Measurements from ENCODE around the gene DKKL1. TPM values are rescaled to one million over a fixed set of nuclear protein-coding genes. Genes with fewer than 3 reads are reported as not detected.
A peak's percentile ranks its signal among the peaks of the same experiment; 100 is the strongest.

DKKL1 gene
- polyA plus RNA-seq, 4 donors = 0.19 to 0.66 TPM; not detected in 2

DNA sequence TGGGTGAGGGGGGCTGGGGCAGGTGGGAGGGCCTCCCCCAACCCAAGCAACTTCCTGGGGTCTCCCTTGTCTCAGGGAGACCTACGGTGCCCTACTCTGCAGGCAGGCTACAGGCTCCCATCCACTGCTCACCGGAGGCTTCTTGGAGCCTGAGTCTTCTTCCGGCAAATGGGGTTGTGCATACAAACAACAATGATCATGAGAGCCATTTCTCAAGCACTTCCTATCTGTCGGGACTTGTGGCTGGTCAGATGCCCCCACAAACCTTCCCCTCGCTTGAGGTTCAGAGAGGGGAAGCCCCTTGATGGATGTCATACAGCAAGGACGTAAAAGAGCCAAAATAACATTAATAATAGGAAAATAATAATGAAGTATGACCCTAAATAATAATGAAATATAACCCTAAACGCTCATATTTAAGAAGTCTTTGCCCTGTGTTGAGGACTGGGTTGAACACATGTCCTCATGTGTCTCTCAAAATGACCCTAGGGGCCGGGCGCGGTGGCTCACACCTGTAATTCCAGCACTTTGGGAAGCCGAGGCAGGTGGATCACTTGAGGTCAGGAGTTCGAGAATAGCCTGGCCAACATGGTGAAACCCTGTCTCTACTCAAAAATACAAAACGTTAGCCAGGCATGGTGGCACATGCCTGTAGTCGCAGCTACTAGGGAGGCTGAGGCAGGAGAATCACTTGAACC, 27.7 kb upstream of the DKKL1 start:
- peaks cover 0 to 4% (median 0%) of the 10 kb centered on the region in 3 donors for H3K36me3 ChIP-seq (ENCODE audit: control insufficient read depth in 3 of 3, insufficient read depth in 2 of 3, low read depth in 1 of 3, low read length in 3 of 3)
- FAIRE-seq (no peak), DNase-seq (no peak)
- H3K4me1 ChIP-seq (ENCODE audit: control insufficient read depth in 3 of 3, insufficient read depth in 2 of 3, low read depth in 1 of 3, low read length in 2 of 3) = peaks cover 0 to 12% (median 7%) of the 10 kb centered on the region in 3 donors
- peak overlapping the region in 2 of 3 donors; percentile 69 to 85 for H3K27ac ChIP-seq (ENCODE audit: low read depth in 1 of 3, low read length in 2 of 3)
- H3K9me3 ChIP-seq (ENCODE audit: control insufficient read depth in 2 of 2, insufficient read depth in 1 of 2, low read depth in 1 of 2, low read length in 1 of 2) = no peaks in the 10 kb centered on the region
- WGBS, 3 donors = 75 to 85% (median 77%) methylated on average over 14 of the region's 14 CpGs
- H3K4me3 ChIP-seq (ENCODE audit: low read depth in 1 of 3, low read length in 3 of 3) = peak overlapping the region in 2 of 3 donors; percentile 38 to 46
- H3K27me3 ChIP-seq (ENCODE audit: control insufficient read depth in 3 of 3, insufficient read depth in 3 of 3, low read length in 3 of 3) = peaks cover 0 to 37% (median 0%) of the 10 kb centered on the region in 3 donors

DNA sequence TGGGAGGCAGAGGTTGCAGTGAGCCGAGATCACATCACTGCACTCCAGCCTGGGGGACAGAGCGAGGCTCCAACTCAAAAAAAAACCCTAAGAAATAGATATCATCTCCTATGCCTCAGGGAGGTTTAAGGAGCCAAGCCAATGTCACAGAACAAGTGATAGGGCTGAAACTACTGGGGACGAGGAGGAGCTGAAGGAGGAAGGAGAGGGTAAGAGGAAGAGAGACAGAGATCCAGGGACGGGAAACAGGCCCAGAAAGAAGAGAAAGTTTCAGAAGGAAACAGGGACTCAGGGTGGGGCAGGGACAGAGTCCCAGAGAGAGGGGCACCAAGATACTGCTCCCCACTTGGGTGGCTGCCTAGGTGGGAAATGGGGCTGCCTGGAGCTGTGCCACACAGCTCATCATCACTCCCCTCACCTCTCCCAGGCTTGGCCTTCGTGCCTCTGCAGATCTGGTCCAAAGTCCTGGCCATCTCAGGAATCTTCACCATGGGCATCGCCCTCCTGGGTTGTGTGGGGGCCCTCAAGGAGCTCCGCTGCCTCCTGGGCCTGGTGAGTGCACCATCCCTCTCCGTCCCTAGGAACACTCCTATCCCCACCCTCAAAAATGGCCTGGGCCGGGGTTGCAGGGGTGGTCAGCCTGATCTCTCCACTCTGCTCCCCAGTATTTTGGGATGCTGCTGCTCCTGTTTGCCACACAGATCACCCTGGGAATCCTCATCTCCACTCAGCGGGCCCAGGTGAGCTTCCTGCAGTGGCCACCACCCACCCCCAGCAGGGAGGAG, 27.0 kb upstream of the DKKL1 start:
- DNase-seq = no peak
- peaks cover 0 to 14% (median 7%) of the 10 kb centered on the region in 3 donors for H3K4me1 ChIP-seq (ENCODE audit: control insufficient read depth in 3 of 3, insufficient read depth in 2 of 3, low read depth in 1 of 3, low read length in 2 of 3)
- WGBS, 3 donors = 83 to 84% (median 84%) methylated on average over 9 to 10 of the region's 10 CpGs

DNA sequence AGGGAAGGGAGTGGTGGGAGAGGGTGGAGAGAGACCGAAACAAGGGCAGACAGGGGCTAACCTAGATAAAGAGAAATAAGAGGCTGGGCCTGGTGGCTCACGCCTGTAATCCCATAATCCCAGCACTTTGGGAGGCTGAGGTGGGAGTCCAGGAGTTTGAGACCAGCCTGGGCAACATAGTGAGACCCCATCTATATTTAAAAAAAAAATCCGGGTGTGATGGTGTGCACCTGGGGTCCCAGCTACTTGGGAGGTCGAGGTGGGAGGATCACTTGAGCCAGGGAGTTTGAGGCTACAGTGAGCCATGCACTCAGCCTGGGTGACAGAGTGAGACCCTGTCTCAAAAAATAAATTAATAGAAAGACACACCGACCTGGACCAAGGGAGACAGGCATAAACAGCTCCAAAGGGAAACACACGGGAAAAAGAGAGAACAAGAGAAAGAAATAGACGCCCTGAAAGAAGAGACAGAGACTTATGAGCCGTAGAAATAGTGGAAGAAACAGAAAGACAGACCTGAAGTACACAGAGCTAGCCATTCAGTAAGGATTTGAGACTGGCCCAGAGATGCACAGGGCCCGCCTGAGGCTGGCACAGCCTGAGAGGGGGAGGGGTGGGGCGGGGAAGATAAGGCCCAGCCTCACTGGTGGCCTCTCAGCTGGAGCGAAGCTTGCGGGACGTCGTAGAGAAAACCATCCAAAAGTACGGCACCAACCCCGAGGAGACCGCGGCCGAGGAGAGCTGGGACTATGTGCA, 26.2 kb upstream of the DKKL1 start:
- H3K27me3 ChIP-seq (ENCODE audit: control insufficient read depth in 3 of 3, insufficient read depth in 3 of 3, low read length in 3 of 3) = peaks cover 0 to 37% (median 0%) of the 10 kb centered on the region in 3 donors
- no peaks in the 10 kb centered on the region for H3K9me3 ChIP-seq (ENCODE audit: control insufficient read depth in 2 of 2, insufficient read depth in 1 of 2, low read depth in 1 of 2, low read length in 1 of 2)
- DNase-seq = no peak
- H3K4me1 ChIP-seq (ENCODE audit: control insufficient read depth in 3 of 3, insufficient read depth in 2 of 3, low read depth in 1 of 3, low read length in 2 of 3) = peaks cover 0 to 14% (median 7%) of the 10 kb centered on the region in 3 donors
- peaks cover 0 to 12% (median 0%) of the 10 kb centered on the region in 3 donors for H3K36me3 ChIP-seq (ENCODE audit: control insufficient read depth in 3 of 3, insufficient read depth in 2 of 3, low read depth in 1 of 3, low read length in 3 of 3)
- FAIRE-seq = no peak
- 44 to 71% (median 62%) methylated on average over 18 to 19 of the region's 19 CpGs for WGBS, 3 donors
- H3K27ac ChIP-seq (ENCODE audit: low read depth in 1 of 3, low read length in 2 of 3) = no peak overlapping the region
- no peak overlapping the region for H3K4me3 ChIP-seq (ENCODE audit: low read depth in 1 of 3, low read length in 3 of 3)

More for the DNA sequence above, 27.0 kb upstream of the DKKL1 start:
- no peak for FAIRE-seq
- H3K27me3 ChIP-seq (ENCODE audit: control insufficient read depth in 3 of 3, insufficient read depth in 3 of 3, low read length in 3 of 3) = peaks cover 0 to 37% (median 0%) of the 10 kb centered on the region in 3 donors
- no peak overlapping the region for H3K4me3 ChIP-seq (ENCODE audit: low read depth in 1 of 3, low read length in 3 of 3)
- no peak overlapping the region for H3K27ac ChIP-seq (ENCODE audit: low read depth in 1 of 3, low read length in 2 of 3)
- peaks cover 0 to 10% (median 0%) of the 10 kb centered on the region in 3 donors for H3K36me3 ChIP-seq (ENCODE audit: control insufficient read depth in 3 of 3, insufficient read depth in 2 of 3, low read depth in 1 of 3, low read length in 3 of 3)
- no peaks in the 10 kb centered on the region for H3K9me3 ChIP-seq (ENCODE audit: control insufficient read depth in 2 of 2, insufficient read depth in 1 of 2, low read depth in 1 of 2, low read length in 1 of 2)

DNA sequence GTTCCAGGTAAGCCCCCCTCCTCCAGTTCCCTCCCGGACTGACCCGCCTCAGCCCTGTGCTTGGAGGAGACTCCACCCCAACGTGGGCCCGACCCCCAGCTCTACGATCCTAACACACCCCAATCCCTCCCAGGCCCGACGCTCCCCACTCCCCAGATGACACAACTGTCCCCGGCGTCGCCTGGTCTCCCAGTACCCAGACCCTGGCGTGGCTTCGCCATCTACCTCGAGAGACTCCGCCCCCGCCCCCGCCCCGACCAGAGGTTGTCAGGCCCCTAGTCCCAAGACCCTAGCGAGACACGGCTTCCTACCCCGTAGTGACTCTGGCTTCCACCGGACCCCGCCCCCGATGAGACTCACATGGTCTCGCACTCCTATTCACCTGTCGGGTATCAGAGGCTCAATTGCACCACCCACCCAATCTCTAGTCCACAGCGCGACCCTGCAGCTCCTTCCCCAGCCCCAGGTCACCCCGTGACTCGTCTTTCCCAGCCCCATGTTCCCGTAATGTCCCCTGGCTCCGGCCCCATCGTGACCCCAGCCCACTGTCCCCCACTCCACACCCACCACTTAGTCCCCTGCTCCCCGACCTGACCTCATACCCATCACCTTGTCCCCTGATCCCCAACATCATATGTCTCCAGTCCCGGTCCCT, 25.5 kb upstream of the DKKL1 start:
- peaks cover 0 to 14% (median 7%) of the 10 kb centered on the region in 3 donors for H3K4me1 ChIP-seq (ENCODE audit: control insufficient read depth in 3 of 3, insufficient read depth in 2 of 3, low read depth in 1 of 3, low read length in 2 of 3)
- peaks cover 0 to 37% (median 0%) of the 10 kb centered on the region in 3 donors for H3K27me3 ChIP-seq (ENCODE audit: control insufficient read depth in 3 of 3, insufficient read depth in 3 of 3, low read length in 3 of 3)
- WGBS, 3 donors = 16 to 37% (median 36%) methylated on average over 32 to 34 of the region's 34 CpGs
- DNase-seq (no peak), FAIRE-seq (no peak)
- no peak overlapping the region for H3K27ac ChIP-seq (ENCODE audit: low read depth in 1 of 3, low read length in 2 of 3)
- no peaks in the 10 kb centered on the region for H3K9me3 ChIP-seq (ENCODE audit: control insufficient read depth in 2 of 2, insufficient read depth in 1 of 2, low read depth in 1 of 2, low read length in 1 of 2)
- peaks cover 0 to 15% (median 2%) of the 10 kb centered on the region in 3 donors for H3K36me3 ChIP-seq (ENCODE audit: control insufficient read depth in 3 of 3, insufficient read depth in 2 of 3, low read depth in 1 of 3, low read length in 3 of 3)
- H3K4me3 ChIP-seq (ENCODE audit: low read depth in 1 of 3, low read length in 3 of 3) = no peak overlapping the region

DNA sequence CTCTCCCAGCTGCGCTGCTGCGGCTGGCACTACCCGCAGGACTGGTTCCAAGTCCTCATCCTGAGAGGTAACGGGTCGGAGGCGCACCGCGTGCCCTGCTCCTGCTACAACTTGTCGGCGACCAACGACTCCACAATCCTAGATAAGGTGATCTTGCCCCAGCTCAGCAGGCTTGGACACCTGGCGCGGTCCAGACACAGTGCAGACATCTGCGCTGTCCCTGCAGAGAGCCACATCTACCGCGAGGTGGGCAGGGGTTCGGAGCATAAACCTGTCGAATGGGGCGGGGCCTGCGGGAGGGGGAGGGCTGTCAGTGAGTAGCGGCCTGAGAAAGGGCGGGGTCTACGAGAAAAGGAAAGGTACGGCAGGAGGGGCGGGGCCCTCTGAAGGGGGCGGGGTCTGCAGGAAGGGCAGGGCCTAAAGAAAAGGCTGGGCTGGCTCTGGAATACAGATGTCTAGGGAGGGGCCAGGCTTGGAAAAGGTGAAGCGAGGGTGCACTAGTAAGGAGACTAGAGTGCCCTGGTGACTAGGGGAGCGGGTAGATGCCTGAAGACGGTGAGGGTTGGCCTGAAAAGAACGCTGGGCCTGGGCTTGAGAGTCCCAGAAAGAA, 24.9 kb upstream of the DKKL1 start:
- peaks cover 0 to 35% (median 0%) of the 10 kb centered on the region in 3 donors for H3K27me3 ChIP-seq (ENCODE audit: control insufficient read depth in 3 of 3, insufficient read depth in 3 of 3, low read length in 3 of 3)
- DNase-seq (peak; percentile 64 to 86), FAIRE-seq (no peak)
- H3K27ac ChIP-seq (ENCODE audit: low read depth in 1 of 3, low read length in 2 of 3) = peak overlapping the region in 1 of 3 donors; percentile 32
- peaks cover 0 to 14% (median 7%) of the 10 kb centered on the region in 3 donors for H3K4me1 ChIP-seq (ENCODE audit: control insufficient read depth in 3 of 3, insufficient read depth in 2 of 3, low read depth in 1 of 3, low read length in 2 of 3)
- 7 to 40% (median 38%) methylated on average over 28 to 30 of the region's 30 CpGs for WGBS, 3 donors
- H3K4me3 ChIP-seq (ENCODE audit: low read depth in 1 of 3, low read length in 3 of 3) = peak overlapping the region in 1 of 3 donors; percentile 17
- H3K9me3 ChIP-seq (ENCODE audit: control insufficient read depth in 2 of 2, insufficient read depth in 1 of 2, low read depth in 1 of 2, low read length in 1 of 2) = no peaks in the 10 kb centered on the region
- H3K36me3 ChIP-seq (ENCODE audit: control insufficient read depth in 3 of 3, insufficient read depth in 2 of 3, low read depth in 1 of 3, low read length in 3 of 3) = peaks cover 0 to 17% (median 2%) of the 10 kb centered on the region in 3 donors

DNA sequence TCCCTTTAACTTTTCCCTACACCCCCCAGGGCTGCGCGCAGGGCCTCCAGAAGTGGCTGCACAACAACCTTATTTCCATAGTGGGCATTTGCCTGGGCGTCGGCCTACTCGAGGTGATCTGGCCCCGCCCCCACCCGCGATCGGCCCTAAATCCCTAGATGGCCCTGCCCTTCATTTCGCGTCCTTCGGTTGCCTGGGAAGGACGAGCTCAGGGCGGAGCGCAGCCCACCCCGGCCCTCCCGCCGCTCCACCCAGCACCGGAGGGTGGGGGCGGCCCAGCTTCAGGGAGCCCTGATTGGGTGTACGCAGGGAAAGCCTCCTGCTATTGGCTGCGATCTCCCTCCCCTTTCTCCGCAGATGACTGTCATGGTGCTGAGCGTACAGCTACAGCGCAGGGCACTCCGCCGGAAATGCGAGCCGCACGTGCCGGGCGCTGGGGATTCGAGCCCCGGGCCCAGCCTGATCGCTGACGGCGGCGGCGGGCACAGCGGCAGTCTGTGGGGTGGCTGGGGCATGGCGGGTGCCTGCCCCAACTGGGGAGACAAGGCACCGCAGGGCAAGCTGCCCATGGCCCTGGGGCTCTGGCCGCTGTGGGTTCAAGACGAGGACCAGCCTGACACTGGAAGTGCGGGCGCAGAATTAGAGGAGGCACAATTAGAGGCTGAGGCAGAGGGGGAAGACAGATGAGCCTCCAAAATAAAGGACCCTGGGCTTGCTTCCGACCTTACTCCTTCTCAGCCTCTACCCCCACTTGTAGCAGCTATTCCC, 24.2 kb upstream of the DKKL1 start:
- H3K9me3 ChIP-seq (ENCODE audit: control insufficient read depth in 2 of 2, insufficient read depth in 1 of 2, low read depth in 1 of 2, low read length in 1 of 2) = no peaks in the 10 kb centered on the region
- FAIRE-seq = no peak
- WGBS, 3 donors = 17 to 29% (median 22%) methylated on average over 35 to 47 of the region's 47 CpGs
- peaks cover 0 to 17% (median 2%) of the 10 kb centered on the region in 3 donors for H3K36me3 ChIP-seq (ENCODE audit: control insufficient read depth in 3 of 3, insufficient read depth in 2 of 3, low read depth in 1 of 3, low read length in 3 of 3)
- peaks cover 0 to 14% (median 7%) of the 10 kb centered on the region in 3 donors for H3K4me1 ChIP-seq (ENCODE audit: control insufficient read depth in 3 of 3, insufficient read depth in 2 of 3, low read depth in 1 of 3, low read length in 2 of 3)
- peak; percentile 69 to 75 for DNase-seq
- peaks cover 0 to 33% (median 0%) of the 10 kb centered on the region in 3 donors for H3K27me3 ChIP-seq (ENCODE audit: control insufficient read depth in 3 of 3, insufficient read depth in 3 of 3, low read length in 3 of 3)
- peak overlapping the region in 2 of 3 donors; percentile 23 to 85 for H3K27ac ChIP-seq (ENCODE audit: low read depth in 1 of 3, low read length in 2 of 3)
- peak overlapping the region in 2 of 3 donors; percentile 1 to 17 for H3K4me3 ChIP-seq (ENCODE audit: low read depth in 1 of 3, low read length in 3 of 3)

Data from small intestine (tissue), 7 donors.